22Rv1 (cell line): ENCODE results near the gene FN3KRP.

Source experiments
- H3K27ac ChIP-seq: fragments of 450-650 bp; 2 replicates; pipeline ENCODE4 v1.5.1; 2017
- ZFX ChIP-seq: fragments of 450-650 bp; IDR thresholded peaks from 2 replicates; pipeline ENCODE4 v1.6.1; 2017; ENCODE audit warnings: antibody characterized with exemption, borderline replicate concordance
- TF ChIP-seq, protein P1 (sequence below): fragments of 450-650 bp; IDR thresholded peaks from 2 replicates; pipeline ENCODE4 v1.5.1; 2017; ENCODE audit warnings: mild to moderate bottlenecking

FN3KRP gene

DNA sequence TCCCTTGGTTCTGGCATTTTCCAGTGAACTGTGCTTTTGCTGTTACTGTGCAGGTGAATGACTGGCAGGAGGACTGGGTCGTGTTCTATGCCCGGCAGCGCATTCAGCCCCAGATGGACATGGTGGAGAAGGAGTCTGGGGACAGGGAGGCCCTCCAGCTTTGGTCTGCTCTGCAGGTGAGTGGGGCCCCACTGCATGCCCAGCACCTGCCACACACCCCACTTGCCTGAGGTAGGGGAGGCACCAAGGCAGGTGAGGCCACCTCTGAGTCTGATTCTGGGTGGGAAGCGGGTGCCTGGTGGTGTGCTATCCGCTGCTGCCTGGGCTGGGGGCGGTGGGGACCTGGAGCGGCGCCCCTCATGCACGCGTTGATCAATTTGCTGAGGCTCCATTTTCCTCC is 9.9 kb downstream of the FN3KRP start:
- TF ChIP-seq, protein P1, sequence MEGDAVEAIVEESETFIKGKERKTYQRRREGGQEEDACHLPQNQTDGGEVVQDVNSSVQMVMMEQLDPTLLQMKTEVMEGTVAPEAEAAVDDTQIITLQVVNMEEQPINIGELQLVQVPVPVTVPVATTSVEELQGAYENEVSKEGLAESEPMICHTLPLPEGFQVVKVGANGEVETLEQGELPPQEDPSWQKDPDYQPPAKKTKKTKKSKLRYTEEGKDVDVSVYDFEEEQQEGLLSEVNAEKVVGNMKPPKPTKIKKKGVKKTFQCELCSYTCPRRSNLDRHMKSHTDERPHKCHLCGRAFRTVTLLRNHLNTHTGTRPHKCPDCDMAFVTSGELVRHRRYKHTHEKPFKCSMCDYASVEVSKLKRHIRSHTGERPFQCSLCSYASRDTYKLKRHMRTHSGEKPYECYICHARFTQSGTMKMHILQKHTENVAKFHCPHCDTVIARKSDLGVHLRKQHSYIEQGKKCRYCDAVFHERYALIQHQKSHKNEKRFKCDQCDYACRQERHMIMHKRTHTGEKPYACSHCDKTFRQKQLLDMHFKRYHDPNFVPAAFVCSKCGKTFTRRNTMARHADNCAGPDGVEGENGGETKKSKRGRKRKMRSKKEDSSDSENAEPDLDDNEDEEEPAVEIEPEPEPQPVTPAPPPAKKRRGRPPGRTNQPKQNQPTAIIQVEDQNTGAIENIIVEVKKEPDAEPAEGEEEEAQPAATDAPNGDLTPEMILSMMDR, result no peak
- TF ChIP-seq ZFX, result no peak
- H3K27ac ChIP-seq, result no peak overlapping the region

DNA sequence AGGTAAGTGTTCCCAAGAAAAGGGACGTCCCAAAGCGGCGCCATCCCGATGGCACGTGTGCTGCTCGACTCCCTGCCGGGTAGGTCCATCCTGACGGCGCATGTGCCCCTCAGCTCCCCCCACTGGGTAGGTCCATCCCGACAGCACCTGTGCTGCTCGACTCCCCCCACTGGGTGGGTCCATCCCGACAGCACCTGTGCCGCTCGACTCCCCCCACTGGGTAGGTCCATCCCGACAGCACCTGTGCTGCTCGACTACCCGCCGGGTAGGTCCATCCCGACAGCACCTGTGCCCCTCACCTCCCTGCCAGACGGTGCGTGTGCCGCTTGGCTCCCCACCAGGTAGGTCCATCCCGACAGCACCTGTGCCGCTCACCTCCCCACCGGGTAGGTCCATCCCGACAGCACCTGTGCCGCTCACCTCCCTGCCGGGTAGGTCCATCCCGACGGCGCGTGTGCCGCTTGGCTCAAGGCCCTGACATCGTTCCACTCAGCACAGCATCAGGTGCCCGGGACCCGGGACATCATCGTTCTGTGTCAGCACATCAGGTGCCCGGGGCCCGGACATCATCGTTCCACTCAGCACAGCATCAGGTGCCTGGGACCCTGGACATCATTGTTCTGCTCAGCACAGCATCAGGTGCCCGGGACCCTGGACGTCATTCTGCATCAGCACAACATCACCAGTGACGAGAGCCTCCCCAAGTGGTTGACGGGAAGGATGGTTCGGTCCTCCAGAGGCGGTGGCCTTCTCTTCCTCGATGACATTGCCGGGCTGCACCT is 13.2 kb downstream of the FN3KRP start:
- TF ChIP-seq, protein P1, result no peak
- no peak for TF ChIP-seq ZFX
- H3K27ac ChIP-seq, result no peak overlapping the region

DNA sequence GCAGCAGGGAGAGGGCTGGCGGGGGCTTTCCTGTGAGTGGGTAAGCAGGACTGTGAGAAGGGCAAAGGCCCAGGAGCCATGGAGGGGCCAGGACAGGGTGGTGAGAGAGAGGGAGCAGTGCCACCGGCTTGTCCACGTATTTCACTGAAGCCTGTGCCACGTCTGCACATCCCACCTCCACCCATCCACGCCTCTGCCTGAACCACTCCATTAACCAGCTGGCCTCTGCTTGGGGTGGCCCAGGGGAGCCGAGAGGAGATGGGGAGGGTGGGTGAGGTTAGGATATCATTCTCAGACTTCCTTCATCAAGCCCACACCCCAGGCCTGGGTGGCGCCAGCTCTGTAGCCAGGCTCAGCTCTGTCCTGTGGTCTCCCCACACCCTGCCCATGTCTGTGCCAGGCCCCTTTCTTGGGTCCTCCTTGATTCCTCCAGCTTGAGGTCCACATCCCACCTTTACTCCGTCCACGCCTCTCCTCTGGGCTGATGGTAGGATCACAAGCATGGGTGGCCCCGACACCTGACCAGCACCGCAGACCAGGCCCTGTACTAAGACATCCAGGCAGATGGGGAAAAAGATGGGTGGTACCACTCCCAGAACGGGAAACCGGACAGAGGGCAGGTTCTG is 15.7 kb downstream of the FN3KRP start:
- no peak for TF ChIP-seq ZFX
- TF ChIP-seq, protein P1, result no peak
- no peak overlapping the region for H3K27ac ChIP-seq

DNA sequence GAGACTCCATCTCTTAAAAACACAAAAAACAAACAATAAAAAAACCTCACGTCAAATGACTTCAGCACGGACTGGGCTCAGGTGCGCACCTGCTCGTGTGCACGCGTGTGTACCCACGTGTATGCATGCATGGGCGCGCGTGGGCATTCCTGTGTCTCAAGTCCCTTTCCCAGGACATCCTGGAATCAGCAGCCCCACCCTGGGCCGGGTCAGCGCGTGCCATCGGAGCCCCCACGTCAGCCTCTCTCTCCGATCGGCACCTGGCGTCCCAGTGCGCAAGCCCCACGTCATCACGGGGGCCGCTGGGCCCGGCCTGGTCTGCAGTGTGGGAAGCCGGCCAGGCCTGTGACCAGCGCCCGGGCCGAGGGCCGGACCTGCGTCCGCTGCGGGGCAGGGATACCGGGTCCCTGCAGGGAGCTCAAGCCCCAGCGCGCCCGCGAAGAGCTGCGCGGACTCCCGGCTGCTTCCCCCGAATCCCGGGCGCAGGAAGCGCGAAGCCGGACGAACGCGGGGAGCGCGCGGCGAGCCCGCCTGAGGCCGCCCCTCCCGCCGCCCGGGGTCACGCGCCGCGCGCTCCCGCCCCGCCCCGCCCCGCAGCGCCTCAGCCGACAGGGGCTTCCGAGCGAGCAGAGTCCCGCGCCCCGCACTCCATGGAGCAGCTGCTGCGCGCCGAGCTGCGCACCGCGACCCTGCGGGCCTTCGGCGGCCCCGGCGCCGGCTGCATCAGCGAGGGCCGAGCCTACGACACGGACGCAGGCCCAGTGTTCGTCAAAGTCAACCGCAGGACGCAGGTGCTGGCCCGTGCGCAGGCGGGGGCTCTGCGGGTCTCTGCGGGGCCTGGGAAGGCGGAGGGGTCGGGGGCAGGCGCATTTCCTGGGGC is 18.7 kb downstream of the FN3KRP start, which contains the start of gene FN3K:
Gene FN3K, plus strand, starts transcription at position 629 of the 880 bp plus-strand sequence. Its CDS starts 22 bp downstream, at position 651.
- H3K27ac ChIP-seq, result peak within 1 kb of the TSS; percentile 73
- TF ChIP-seq, protein P1, result no peak
- no peak for TF ChIP-seq ZFX

DNA sequence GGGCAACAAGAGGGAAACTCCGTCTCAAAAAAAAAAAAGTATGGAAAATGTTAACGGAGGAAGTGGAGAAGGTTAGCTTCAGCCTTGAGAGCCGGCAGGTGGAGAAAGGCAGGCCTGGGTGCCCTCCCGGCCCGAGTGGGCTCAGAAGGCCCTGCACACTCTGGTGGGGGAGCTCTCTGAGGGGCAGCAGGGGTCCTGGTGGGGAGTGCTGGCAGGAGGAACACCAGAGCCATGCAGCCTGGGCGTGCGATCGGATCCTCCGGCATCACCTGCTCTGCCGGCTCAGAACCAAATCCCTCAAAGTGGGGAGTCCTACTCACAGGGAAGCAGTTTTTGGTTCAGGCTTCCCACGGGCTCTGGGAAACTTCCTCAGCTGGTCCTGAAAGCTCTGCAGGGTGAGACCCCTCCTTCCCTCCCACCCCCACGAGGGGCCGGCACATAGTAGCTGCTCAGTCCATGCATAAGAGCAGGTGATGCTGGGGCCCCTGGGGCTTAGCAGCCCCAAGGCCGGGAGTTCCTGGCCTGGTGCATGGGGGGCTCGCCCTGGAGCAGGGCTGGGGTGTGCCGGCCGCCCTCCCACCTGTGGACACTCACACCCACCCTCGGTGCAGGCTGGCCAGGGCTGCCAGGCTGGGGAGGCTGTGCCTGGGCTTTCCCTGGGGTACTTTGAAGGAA is 20.1 kb downstream of the FN3KRP start:
- H3K27ac ChIP-seq, result peak overlapping the region; percentile 73
- TF ChIP-seq ZFX, result no peak
- TF ChIP-seq, protein P1, result no peak

DNA sequence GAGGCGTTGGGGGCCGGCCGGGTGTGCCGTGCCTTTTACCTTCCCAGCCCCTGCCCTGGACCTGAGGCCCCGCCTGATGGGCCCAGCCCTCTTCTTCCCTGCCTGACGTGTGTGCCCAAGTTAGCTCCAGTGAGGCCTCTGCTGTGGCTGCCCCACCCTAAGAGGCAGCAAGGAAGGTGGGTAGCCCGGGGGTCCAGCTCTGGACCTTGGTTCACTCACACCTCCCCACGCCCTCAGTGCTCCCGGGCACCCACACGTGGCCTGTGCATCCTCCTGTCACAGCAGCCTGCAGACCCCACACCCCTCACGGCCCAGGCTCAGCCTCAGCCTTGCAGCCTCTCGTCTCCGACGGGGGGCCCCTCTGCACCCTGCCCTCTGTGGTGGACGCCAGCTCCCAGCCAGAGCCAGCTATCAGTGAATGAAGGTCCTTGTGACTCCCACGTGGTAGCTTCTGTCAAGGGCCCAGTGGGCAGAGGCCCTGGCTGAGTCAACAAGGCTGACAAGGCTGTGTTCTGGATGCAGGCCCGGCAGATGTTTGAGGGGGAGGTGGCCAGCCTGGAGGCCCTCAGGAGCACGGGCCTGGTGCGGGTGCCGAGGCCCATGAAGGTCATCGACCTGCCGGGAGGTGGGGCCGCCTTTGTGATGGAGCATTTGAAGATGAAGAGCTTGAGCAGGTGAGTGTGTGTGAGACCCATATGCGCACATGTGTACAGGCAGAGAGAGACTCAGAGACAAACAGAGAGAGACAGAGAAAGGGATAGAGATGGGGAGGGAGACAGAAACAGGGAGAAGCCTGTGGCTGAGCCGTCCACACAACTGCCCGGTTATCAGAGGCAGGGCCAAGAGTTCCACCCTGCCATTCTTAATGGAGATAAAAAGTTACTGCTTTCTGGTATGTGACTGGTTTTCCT is 21.7 kb downstream of the FN3KRP start:
- H3K27ac ChIP-seq, result no peak overlapping the region
- TF ChIP-seq ZFX, result no peak
- TF ChIP-seq, protein P1, result no peak
